GM18858 (cell line): ENCODE results near the gene ZFAND2B.
A peak's percentile ranks its signal among the peaks of the same experiment; 100 is the strongest.

Source experiments
- ATAC-seq: cut with Tn5 transposase; IDR thresholded peaks from one replicate; pipeline ENCODE4 v1.9.1; 2021; ENCODE audit not compliant: unreplicated experiment

ZFAND2B gene

DNA sequence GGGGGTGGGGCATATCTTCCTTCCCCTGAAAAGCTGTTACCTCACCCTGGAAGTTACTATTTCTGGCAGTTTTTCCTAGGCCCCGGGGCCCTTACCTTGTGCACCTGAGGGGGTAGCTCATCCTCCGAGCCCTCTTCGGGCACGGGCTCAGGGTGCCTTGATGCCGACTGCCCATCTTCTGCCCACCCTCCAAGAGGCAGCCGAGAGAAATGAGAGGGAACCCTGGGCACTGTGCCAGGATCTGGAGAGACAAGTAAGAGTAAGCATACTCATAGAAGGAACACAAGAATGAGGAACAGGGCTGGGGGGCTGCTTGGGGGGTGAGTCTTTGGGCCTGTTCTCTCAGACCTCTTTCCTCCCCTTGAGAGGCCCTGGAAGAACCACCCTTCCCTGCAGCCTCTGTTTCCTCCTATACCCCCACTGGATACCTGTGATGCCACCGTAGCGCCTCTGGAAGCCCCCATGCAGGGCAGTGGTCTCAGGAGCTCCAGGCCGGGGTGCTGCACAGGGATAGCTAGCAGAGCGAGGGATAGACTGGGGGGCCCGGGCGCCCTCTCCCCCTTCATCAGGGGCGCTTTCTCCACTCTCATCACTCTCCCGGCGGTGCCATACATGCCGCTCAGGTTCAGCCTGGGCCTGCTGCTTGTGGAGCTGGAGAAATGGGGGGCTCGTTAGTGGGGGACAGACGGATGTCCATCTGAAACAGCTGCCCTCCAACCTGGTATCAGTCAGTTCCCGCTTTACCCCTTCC is 14.2 kb downstream of the ZFAND2B start:
- ATAC-seq, result no peak

DNA sequence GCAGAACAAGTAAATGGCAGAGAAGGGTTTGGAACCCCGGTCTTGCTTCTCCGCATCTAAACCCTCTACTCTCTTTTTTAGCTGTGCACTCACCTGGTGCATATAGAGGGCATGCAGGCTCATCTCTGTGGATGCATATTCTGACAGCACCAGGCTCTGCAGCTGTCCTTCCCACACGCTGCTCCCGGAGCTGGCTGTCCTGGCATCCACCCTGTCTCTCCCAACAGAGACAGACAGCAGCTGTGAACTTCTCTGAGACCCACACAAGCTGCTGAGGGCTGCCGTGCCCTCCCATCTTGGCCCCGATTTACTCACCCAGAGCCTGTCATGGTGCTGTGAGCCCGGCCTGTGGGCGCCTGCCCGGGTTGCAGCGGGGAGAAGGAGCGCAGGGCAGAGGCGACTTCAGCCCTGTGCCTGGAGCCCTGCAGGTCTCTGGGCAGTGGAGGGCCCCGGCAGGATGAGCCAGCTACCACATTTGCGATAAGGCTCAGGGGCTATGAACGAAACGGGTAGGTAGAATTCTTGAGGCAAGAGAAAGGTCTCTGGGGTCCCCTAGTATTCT is 15.5 kb downstream of the ZFAND2B start:
- ATAC-seq, result no peak

DNA sequence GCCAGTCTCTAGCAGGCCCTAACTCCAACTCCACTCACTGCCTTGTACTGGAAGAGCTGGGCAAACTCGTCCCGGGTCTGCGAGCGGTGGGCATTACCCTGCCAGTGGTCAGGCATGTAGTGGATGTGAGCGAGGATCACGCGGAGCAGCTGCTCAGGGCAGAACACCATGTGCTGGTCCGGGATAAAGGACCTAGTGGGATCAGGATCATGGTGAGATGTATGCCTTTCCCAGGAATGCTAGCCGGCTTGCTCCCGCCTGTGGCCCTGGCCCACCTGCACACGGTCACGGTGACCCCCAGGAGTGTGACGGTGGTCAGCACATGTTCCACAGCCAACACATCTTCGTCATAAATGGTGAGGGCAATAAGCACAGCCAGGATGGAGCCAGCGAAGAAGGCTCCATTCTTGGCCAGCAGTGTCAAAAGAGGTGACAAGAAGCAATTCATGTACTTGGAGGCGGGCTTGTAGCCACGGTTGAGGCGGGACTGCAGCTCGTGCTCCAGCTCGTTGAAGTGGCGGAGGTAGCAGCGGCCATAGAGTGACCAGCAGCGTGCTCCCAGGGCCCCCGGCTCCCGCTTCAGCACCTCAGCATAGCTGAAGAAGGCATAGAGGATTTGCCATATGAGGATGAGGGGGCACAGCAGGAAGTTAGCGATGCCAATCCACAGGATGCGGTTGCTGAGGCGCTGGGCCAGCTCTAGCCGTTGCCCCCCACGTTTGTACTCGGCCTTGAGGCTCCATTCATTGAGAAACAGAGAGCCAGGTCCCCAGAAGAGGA is 17.4 kb downstream of the ZFAND2B start:
- ATAC-seq, result no peak

DNA sequence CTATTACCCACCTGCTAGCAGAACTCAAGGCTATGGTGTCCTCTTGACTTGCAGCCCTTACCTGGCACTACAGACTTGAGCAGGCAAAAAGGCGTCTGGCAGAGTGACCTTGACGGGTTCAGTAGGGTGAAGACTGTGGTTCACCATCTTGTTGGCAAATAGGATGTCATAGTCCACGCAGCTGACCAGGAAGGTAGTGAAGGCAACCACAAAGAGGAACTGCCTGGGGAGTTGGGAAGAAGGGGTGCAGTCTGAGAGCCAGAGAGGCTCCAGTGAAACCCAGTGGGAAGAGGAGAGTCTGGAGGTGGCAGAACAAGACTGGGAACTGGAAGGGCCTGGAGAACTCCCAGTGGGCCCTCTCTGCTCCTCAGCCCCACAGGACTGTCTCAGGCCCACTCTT is 18.8 kb downstream of the ZFAND2B start:
- no peak for ATAC-seq

DNA sequence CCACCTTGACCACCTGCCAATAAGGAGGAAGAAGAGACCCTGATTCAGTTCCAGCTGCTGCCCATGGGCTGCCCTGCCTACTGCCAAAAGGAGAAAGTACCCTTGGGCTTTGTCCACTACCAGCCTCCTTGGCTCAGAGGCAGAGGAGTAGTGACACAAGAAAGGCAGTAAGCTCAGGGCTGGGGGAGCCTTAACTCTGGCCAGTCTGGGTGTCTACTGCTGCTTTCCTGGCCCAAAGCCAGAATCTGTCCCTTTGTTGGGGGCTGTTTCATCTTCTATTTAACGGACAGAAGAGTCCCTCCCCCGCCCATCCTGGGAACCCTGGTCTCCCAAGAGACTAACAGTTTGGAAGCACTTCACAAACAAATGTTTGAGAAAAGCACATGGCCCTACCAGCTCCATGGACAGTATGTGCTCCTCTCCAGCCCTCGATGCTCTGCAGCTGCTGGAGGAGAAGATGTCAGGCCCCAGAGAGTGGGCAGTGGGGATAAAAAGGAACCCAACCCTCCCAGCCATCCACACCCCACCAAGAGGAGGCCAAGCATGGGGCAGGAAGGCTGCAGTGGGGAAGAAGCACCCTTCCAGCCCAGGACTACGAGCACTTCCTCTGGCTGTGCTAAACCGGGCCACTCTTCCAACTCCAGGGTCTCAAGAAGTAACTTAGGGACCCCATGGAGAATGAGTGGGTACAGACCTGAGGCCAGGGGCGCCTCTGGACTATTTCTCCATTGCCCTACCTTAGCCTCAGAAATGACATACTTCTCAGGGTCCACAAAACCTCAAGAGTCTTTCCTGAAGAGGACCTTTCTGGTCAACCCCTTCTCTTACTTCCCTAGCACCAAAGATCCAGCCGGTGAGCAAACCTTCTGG is 21.7 kb downstream of the ZFAND2B start:
- ATAC-seq, result no peak

DNA sequence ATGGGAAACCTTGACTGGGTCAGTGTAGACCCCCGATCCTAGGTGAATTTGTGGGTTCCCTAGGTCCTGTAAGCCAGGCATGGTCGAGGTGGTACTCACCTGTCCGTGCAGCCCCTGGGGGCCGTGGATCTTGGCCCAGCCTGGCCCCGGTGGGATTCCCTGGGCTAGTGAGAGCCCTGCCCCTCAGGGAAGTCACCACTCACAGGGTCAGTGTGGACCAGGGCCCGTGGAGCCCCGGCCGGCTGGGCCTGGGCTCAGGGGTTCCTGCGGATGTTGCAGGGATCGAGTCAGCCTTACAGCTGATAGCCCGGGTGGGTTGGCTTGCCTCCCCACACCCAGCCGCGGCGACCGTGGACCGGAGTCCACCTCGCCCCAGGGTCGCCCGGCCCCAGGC is 22.3 kb downstream of the ZFAND2B start:
- peak; percentile 8 for ATAC-seq

DNA sequence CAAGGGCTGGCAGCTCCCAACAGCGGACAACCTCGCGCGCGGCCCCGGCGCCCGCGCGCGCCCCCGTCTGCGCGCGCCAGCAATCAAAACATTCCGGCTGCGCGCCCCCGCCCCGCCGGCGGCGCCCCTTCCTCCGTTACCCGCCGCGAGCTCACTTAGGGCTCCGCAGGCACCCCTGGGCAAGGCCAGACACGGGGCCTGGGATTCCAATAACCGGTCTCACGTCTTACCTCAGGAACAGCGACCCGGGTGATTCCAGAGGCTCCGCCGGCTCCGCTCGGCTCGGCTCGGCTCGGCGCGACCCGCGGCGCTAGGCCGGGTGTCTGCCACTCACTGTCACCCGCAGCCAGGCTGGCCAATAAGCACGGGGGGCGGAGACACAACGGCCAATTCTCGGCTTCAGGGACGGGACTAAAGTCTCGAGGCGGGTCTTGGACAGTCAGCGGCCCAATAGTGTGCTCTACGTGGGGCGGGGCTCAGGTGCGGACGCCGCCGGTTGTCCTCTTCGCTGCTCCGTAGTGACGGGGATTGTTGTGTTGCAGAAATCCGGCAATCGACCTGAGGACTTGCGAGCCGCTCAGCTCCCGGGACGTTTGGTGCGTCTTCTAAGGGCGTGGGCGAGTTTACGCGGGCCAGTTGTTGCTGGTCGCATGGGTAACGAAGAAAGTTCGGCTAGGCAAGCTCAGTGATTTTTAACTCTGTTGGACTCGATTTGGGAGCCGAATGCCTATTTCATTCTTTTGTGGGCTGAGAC is 22.9 kb downstream of the ZFAND2B start, which contains the start of the genes ANKZF1 and ATG9A:
TSS of gene ANKZF1 (plus strand) at position 502 of the 754 bp plus-strand sequence. CDS start 452 bp downstream, outside the sequence.
TSS of gene ATG9A (minus strand) at position 332 of the 754 bp plus-strand sequence. CDS start 1,612 bp downstream, outside the sequence.
- ATAC-seq, result peak; percentile 83

GRCh38 chr2:219230059-219230540 is 23.5 kb downstream of the ZFAND2B start:
- ATAC-seq, result no peak

- ATAC-seq, result no peak
Measured at GRCh38 chr2:219234331-219234730, 27.7 kb downstream of the ZFAND2B start.

DNA sequence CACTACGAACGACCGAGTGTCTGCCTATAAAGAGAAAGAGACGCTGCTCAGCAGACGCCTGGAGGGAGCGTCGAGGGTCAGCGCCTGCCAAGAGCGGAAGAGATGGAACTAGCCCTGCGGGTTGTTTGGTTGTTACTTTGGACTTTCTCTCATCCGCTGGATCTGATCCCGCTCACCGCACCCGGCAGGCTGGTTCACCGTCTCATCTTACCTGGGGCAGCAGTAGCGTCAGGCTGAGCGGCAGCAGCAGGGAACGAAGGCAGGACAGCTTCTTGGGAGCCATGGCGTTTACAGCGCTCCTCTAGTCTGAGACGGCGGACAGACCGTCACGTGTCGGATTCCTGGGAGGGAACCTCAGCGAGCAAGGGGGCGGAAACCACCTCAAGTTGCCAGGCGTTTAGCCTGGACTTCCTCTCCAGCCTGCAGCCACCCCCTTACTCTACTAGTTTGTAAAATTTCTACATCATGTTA is 36.7 kb downstream of the ZFAND2B start:
- ATAC-seq, result no peak

DNA sequence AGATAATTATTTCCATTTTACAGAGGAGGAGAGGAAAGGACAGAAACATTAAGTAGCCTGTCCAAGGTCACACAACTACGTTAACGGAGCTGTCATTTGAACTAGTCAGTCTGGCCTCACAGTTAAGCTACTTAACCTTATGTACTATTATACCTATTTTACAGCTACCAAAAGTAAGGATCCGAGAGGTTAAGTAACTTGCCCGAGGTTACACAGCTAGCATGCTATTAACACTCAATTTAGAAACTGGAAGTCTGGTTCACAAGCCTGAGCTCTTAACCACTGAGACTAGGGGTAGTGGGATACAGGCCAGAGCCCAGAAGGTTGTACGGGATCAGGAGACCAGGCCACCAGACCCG is 38.2 kb downstream of the ZFAND2B start:
- ATAC-seq, result no peak

DNA sequence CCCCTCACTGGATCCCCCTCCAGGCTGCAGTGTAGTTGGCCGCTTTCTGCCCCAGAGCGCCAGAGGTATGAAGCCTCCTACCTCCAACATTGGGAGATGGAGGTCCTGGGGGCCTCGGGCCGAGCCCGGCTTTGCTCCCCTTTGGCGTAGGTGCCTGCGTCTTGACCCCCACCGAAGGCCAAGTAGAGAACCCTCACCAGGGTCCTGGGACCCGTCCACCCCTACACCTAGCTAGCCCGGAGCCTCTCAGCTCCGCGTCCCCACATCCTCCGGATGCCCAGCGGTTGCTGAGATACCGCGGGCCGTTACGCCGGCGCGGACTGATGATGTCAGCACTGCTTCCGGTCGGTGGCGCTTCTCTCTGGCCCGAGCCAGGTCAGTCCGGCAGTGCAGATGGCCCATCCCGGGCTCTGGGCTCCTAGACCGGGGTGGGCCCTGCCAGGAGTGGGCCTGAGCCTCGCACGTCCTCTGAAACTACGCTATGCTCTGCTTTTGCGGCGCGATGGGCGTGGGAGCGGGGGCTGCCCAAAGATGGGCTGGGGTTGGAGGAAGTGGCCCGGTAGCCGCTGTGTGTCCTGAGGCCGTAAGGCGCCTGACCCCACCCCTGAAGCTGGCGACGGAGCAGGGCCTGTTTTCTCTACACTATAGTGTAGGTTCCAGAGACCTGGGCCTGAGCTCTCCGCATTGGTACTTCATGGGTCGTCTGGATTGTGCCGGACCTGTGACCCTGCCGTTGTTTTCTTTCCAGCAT is 38.7 kb downstream of the ZFAND2B start, which contains the start of the genes GLB1L and STK16:
TSS of gene GLB1L (minus strand) at position 297 of the 751 bp plus-strand sequence. CDS start 1,871 bp downstream, outside the sequence.
TSS of gene STK16 (plus strand) at position 332 of the 751 bp plus-strand sequence. CDS start 521 bp downstream, outside the sequence.
- ATAC-seq, result peak; percentile 66

GRCh38 chr2:219245899-219246230 is 39.3 kb downstream of the ZFAND2B start:
- ATAC-seq, result no peak

GRCh38 chr2:219246559-219246958 is 40.0 kb downstream of the ZFAND2B start:
- no peak for ATAC-seq

GRCh38 chr2:219247678-219248642 is 41.4 kb downstream of the ZFAND2B start:
- ATAC-seq, result no peak

DNA sequence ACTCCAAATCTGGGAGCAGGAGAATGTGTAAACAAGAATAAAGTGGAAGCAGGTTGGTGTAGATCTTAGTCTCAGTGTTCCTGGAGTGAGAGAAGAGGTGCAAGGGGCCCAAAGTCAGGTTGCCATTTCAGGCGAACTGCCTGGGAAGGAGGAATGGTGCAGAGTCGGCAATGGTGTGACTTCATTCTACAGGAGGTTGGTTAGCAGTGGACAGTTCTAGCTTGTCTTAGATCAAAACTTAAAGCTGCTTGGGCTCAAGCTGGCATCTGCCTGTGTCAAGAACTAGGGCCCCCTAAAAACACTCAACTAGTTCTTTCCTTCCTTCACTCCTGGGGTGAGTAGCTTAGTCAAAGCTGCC is 42.2 kb downstream of the ZFAND2B start:
- no peak for ATAC-seq

- ATAC-seq, result peak; percentile 32
Measured at GRCh38 chr2:219249203-219249980, 42.8 kb downstream of the ZFAND2B start.
